22Rv1 (cell line): ENCODE measurements around the gene RTN4R.

Experiments used
- CTCF ChIP-seq: fragments of 450-650 bp; IDR thresholded peaks from 2 replicates; pipeline ENCODE4 v1.5.1; 2017; ENCODE audit warnings: mild to moderate bottlenecking
- ZFX ChIP-seq: fragments of 450-650 bp; IDR thresholded peaks from 2 replicates; pipeline ENCODE4 v1.6.1; 2017; ENCODE audit warnings: antibody characterized with exemption, borderline replicate concordance

- TF ChIP-seq CTCF (no peak), ZFX (no peak)
Measured at GRCh38 chr22:20224917-20225692, 43.0 kb downstream of the RTN4R start.
